DOHH2 (cell line): ENCODE measurements around the gene RALGAPA2.

Experiments
- H3F3A ChIP-seq: fragments of 200-600 bp; sonication (generic), shearing (Covaris generic); 2 replicates; pipeline ENCODE4 v1.6.0; 2016; ENCODE audit warnings: antibody characterized with exemption, mild to moderate bottlenecking; ENCODE audit not compliant: control insufficient read depth, insufficient read depth
- H3K27ac ChIP-seq: fragments of 200-600 bp; sonication (generic); 2 replicates; pipeline ENCODE4 v1.5.1; 2014; ENCODE audit warnings: low read depth, mild to moderate bottlenecking, low read length, moderate library complexity
- H3K27me3 ChIP-seq: fragments of 200-600 bp; sonication (generic); 2 replicates; pipeline ENCODE4 v1.6.1; 2014; ENCODE audit warnings: mild to moderate bottlenecking, low read length, mixed read lengths; ENCODE audit not compliant: control insufficient read depth
- H3K36me3 ChIP-seq: fragments of 200-600 bp; sonication (generic); 2 replicates; pipeline ENCODE4 v1.6.1; 2014; ENCODE audit warnings: mild to moderate bottlenecking, low read length, moderate library complexity, mixed read lengths; ENCODE audit not compliant: control insufficient read depth
- H3K4me1 ChIP-seq: fragments of 200-600 bp; sonication (generic); 2 replicates; pipeline ENCODE4 v1.6.1; 2014; ENCODE audit warnings: mild to moderate bottlenecking, low read length, mixed read lengths; ENCODE audit not compliant: control insufficient read depth
- H3K4me2 ChIP-seq: fragments of 200-600 bp; sonication (generic); 2 replicates; pipeline ENCODE4 v1.6.0; 2014; ENCODE audit warnings: mild to moderate bottlenecking, low read length, moderate library complexity
- H3K4me3 ChIP-seq: fragments of 200-600 bp; sonication (generic); 2 replicates; pipeline ENCODE4 v1.5.1; 2014; ENCODE audit warnings: mild to moderate bottlenecking, low read length, mixed read lengths
- H3K79me2 ChIP-seq: fragments of 200-600 bp; sonication (generic); 2 replicates; pipeline ENCODE4 v1.6.1; 2014; ENCODE audit warnings: mild to moderate bottlenecking, low read length, mixed read lengths; ENCODE audit not compliant: control insufficient read depth
- H3K9me2 ChIP-seq: fragments of 200-600 bp; sonication (generic); replicated peaks from 2 replicates; pipeline ENCODE4 v1.6.1; 2014; ENCODE audit warnings: mild to moderate bottlenecking, low read length, mixed read lengths; ENCODE audit not compliant: control insufficient read depth
- H3K9me3 ChIP-seq: fragments of 200-600 bp; sonication (generic); 2 replicates; pipeline ENCODE4 v1.6.1; 2014; ENCODE audit warnings: antibody characterized with exemption, low read length, mixed read lengths; ENCODE audit not compliant: control insufficient read depth, insufficient read depth
- H4K20me1 ChIP-seq: fragments of 200-600 bp; sonication (generic); 2 replicates; pipeline ENCODE4 v1.6.0; 2014; ENCODE audit warnings: low read depth, mild to moderate bottlenecking, antibody characterized with exemption, low read length, moderate library complexity; ENCODE audit not compliant: control insufficient read depth, insufficient read depth
- EZH2phosphoT487 ChIP-seq: fragments of 200-600 bp; sonication (generic); IDR thresholded peaks from 2 replicates; pipeline ENCODE4 v1.6.1; 2017; ENCODE audit warnings: borderline replicate concordance, mild to moderate bottlenecking, antibody characterized with exemption, low read length, moderate library complexity, mixed read lengths
- TF ChIP-seq, protein P1 (sequence below): fragments of 200-600 bp; sonication (generic); IDR thresholded peaks from one replicate; pipeline ENCODE4 v1.5.1; 2014; ENCODE audit warnings: antibody characterized with exemption, mild to moderate bottlenecking, low read depth, low read length; ENCODE audit not compliant: poor library complexity, severe bottlenecking

Gene RALGAPA2

DNA sequence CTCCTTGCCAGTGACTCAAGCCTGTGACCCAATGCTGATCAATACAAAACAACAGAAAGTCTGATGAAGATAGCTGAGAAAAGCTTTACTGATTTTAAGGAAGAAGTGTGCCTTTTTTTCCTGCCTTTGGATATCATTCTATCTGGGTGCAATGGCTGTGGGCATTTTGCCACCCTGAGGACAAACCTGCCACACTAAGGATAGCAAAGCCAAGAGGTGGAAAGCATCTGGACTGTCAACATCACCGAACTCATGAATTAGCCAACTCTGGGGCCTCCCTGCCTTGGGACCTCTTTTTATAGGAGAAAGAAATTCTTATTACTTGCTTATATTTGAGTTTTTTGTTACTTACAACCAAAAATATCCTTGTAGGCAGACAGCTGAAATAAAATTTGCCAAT is 19.9 kb downstream of the RALGAPA2 start:
- no peaks in the 10 kb centered on the region for H4K20me1 ChIP-seq
- H3K27me3 ChIP-seq, result no peaks in the 10 kb centered on the region
- no peaks in the 10 kb centered on the region for H3K36me3 ChIP-seq
- no peak overlapping the region for H3K4me3 ChIP-seq
- H3K9me3 ChIP-seq, result no peaks in the 10 kb centered on the region
- H3K9me2 ChIP-seq, result no peaks in the 10 kb centered on the region
- H3K27ac ChIP-seq, result no peak overlapping the region
- no peaks in the 10 kb centered on the region for H3K79me2 ChIP-seq
- H3F3A ChIP-seq, result no peaks in the 10 kb centered on the region
- H3K4me2 ChIP-seq, result no peak overlapping the region
- TF ChIP-seq, protein P1, sequence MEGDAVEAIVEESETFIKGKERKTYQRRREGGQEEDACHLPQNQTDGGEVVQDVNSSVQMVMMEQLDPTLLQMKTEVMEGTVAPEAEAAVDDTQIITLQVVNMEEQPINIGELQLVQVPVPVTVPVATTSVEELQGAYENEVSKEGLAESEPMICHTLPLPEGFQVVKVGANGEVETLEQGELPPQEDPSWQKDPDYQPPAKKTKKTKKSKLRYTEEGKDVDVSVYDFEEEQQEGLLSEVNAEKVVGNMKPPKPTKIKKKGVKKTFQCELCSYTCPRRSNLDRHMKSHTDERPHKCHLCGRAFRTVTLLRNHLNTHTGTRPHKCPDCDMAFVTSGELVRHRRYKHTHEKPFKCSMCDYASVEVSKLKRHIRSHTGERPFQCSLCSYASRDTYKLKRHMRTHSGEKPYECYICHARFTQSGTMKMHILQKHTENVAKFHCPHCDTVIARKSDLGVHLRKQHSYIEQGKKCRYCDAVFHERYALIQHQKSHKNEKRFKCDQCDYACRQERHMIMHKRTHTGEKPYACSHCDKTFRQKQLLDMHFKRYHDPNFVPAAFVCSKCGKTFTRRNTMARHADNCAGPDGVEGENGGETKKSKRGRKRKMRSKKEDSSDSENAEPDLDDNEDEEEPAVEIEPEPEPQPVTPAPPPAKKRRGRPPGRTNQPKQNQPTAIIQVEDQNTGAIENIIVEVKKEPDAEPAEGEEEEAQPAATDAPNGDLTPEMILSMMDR, result no peak
- no peak for TF ChIP-seq EZH2phosphoT487
- H3K4me1 ChIP-seq, result peaks cover 11% of the 10 kb centered on the region

DNA sequence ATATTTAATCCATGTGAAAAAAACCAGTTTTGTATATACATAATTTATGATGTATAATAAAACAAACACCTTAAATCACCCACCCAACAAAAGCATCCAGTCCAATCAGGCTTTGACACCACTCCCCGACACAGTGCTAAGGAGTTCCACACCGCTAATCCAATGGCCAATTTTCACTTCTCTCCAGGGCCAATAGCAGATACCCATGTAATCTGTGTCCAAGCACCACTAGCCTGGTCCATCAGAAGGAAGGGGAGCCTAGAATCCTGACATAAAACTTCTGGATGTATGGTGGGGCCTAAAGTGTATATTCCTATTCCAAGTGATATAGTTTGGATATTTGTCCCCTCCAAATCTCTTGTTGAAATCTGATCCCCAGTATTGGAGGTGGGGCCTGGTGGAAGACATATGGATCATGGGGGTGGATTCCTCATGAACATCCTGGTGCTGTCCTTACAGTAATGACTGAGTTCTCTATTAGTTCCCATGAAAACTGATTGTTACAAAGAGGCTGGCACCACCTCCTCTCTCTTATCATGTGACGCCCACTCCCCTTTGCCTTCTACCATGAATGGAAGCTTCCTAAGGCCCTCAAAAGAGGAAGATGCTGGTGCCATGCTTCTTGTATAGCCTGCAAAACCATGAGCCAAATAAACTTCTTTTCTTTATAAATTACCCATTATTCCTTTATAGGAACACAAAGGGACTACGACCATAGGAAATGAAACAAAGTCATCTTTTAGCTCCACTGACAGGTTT is 20.8 kb downstream of the RALGAPA2 start:
- Histone ChIP-seq H3K9me3 (no peaks in the 10 kb centered on the region), H3K4me3 (no peak overlapping the region), H3F3A (no peaks in the 10 kb centered on the region), H3K36me3 (no peaks in the 10 kb centered on the region), H4K20me1 (no peaks in the 10 kb centered on the region), H3K4me2 (no peak overlapping the region), H3K27me3 (no peaks in the 10 kb centered on the region), H3K27ac (no peak overlapping the region), H3K4me1 (peaks cover 11% of the 10 kb centered on the region), H3K79me2 (no peaks in the 10 kb centered on the region), H3K9me2 (no peaks in the 10 kb centered on the region)
- no peak for TF ChIP-seq EZH2phosphoT487
- TF ChIP-seq, protein P1, result no peak

DNA sequence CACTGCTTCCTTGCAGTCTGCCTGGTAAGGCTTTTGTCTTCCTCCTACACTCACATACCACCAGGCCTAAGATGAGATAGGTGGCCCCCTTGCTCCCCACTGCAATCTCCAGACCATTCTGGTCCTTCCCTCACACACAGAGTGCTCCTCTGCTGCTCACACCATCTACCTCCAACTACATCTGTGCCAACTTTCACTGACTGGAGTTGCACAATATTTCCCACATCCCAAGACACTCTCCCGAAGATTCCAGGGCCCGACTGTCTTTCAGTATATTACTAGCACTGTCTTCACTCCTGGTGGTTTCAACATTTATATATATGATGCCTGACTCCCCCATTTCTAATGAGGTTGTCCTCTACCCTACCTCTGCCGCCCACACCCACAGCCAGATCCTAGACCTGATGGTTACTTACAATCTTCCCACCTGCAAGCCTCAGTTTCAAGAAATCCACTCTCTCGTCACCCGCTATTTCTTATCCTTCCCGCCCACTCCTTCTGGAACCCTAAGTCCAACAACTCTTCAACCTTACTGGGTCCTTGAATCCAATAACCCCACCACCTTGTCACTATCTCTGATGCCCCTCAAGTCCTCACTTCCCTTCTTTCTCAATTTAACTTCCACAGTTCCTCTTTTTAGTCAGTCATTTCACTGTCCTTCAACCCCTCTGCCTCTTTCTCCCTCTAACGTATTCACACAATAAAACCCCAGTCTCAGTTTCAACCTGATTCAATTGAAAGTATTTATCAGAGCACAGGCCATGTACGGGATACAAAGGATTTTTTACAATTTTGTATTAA is 21.6 kb downstream of the RALGAPA2 start:
- Histone ChIP-seq H3F3A (no peaks in the 10 kb centered on the region), H3K4me3 (no peak overlapping the region), H3K79me2 (no peaks in the 10 kb centered on the region), H3K4me2 (no peak overlapping the region), H4K20me1 (no peaks in the 10 kb centered on the region), H3K9me2 (no peaks in the 10 kb centered on the region), H3K27me3 (no peaks in the 10 kb centered on the region), H3K4me1 (peaks cover 11% of the 10 kb centered on the region), H3K36me3 (no peaks in the 10 kb centered on the region), H3K9me3 (no peaks in the 10 kb centered on the region), H3K27ac (no peak overlapping the region)
- no peak for TF ChIP-seq EZH2phosphoT487
- TF ChIP-seq, protein P1, result no peak
